NCI-H1092 treated with DMSO at 0.1 percent for 48 hours (cell line): ENCODE results near the gene OSBPL9.

Experiments used
- DNase-seq: peaks from one replicate; lab custom pipeline; 2025; lab: John Stamatoyannopoulos, UW

The OSBPL9 gene, protein sequence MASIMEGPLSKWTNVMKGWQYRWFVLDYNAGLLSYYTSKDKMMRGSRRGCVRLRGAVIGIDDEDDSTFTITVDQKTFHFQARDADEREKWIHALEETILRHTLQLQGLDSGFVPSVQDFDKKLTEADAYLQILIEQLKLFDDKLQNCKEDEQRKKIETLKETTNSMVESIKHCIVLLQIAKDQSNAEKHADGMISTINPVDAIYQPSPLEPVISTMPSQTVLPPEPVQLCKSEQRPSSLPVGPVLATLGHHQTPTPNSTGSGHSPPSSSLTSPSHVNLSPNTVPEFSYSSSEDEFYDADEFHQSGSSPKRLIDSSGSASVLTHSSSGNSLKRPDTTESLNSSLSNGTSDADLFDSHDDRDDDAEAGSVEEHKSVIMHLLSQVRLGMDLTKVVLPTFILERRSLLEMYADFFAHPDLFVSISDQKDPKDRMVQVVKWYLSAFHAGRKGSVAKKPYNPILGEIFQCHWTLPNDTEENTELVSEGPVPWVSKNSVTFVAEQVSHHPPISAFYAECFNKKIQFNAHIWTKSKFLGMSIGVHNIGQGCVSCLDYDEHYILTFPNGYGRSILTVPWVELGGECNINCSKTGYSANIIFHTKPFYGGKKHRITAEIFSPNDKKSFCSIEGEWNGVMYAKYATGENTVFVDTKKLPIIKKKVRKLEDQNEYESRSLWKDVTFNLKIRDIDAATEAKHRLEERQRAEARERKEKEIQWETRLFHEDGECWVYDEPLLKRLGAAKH

DNA sequence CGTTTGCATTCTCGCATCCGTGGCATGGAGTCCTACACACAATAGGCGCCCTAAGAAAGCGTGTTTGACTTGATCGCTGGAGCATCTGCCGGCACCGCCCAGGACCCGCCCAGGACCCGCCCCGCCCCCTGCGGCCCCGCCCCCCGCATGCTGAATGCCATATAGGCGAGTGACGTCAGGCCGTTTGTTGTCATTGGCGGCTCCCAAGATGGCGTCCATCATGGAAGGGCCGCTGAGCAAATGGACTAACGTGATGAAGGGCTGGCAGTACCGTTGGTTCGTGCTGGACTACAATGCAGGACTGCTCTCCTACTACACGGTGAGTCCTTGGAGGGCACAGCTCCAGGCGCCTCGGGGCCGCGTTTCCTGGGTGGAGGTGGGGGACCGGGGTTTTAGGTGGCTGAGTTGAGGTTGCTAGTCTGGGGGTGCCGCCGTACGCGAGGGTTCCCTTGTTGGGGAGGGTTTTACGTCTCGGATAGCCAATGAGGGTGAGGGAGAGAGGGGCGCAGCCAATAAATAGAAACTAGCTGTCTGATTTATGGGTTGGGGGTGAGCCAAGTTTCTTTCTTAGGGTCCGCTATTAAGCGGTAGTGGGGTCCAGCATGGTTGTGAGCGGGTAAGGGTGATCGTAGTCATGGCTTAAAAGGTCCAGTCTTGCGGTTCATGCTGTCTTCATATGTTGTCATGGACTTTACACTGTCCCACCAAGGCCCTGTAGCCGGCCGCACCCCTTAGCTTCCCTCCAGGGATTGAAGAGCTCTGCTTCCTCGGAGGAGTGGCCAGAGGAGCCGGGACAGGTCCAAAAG, at the start of gene OSBPL9:
OSBPL9 (plus strand) TSS at position 190 of the 806 bp plus-strand sequence; CDS start at position 209, 19 bp downstream.
- peak; percentile 86 for DNase-seq

DNA sequence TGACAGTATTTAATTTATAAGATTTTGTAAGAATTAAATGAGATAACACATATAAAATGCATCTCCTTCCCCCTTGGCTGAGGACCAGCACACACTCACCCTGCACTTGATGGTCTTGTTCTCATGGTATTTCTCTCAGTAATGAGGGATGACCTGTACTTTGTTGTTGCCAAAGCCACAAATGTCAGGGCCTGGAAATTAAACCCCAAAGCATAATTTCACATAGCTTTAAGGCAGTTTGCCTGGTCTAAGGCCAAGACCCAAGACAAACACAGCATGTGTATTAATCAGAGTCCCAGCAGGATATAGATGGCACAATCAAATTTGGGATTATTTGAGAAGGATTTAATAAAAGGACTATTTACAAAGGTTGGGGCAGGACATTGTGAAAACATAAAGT, 49.2 kb upstream of the OSBPL9 start:
- DNase-seq = no peak

DNA sequence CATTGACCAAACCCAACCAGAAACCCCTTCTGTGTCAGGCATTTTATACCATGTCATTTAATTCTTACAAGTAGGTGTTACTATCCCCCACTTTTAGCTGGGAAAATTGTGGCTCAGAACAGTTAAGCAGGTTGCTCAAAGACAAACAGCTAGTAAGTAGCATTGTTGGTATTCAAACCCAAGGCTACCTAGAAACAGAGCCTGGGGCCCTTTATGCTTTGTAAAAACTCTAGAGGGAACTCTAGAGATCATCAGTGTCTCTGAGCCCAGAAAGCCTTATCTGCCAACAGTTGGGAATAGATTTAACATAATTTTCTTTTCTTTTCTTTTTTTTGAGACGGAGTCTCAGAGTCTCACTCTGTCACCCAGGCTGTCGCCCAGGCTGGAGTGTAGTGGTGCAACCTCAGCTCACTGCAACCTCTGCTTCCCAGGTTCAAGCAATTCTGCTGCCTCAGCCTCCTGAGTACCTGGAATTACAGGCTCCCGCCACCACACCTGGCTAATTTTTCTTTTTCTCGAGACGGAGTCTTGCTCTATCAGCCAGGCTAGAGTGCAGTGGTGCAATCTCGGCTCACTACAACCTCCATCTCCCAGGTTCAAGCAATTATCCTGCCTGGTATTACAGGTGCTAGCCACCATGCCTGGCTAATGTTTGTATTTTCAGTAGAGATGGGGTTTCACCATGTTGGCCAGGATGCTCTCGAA, 48.5 kb upstream of the OSBPL9 start:
- DNase-seq = no peak

DNA sequence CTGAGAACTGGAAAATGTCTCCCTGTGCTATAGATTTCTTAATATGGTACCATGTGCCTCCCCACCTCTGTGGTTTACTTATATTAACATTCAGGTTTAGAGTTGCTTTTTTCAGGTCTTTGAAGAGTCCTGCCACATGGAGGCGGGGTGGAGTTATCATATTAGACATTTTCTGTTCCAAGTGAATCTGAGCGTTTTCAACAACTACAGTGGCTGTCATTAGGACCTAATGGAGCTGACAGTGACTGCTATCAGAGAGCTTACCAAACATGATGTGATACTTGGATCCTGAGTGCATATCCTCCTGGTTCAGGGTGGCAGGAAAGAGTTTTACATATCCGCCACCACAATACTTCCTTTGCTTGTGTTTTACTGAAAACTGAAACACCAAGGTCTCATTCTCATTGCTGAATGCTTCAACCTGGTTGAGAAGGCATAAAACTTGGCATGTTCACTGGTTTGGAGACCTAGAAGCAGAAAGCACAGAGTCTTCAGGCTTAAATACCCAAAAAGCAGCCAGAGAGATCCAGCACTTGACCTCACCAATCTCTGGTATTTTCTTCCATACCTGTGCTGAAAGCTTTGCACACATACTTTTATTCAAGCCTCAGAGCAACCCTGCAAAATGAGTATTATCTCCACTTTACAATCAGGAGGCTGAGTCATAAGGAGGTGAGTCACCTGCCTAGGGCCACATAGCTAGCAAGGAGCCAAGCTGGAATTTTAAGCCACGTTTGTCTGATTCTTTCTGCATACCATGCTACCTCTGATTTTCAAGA, 47.4 kb upstream of the OSBPL9 start:
- no peak for DNase-seq

DNA sequence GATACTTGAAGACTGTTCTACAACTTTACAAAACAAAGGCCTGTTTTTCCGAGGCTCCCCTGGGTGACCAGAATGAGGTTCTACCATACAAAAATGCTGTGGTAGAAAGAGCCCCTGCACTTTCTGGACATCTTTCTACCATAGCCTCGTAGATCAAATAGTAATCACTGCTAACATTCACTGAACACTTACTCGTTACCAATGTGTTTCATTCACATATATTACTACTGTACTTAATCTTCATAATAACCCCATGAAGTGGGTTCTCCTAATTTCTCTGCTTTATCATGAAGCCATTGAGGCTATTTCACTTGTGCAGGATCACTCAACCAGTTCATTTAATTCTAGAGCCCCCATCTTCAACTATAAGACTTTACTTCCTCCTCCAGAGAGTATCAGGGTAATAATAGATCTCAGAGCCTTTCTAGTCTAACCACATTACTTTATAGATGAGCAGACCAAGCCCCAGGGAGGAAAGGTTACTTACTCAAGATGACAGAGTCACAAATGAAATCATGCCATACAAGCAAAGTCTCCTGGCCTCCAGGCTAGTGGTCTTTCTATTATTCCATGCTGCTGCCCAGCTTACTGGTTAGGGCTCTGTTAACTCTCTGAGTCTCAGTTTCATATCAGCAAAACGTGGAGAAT, 46.7 kb upstream of the OSBPL9 start:
- no peak for DNase-seq

DNA sequence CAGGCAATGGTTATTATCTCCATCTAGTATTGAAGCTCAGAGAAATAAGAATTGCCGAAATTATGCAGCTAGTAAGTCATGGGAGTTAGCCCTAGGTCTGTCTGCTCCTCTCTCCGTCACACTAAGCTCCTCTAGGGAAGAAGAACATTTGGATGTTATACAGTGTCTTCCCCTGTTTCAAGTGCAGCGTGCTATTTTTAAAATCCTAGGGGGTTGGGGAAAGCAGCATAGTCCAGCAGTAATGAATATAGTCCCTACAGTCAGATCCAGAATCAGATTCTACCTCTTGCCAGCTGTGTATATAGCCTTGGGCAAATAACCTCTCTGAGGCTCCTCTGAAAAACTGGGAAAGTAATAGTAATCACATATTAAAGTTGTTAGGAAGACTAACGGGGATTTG, 44.5 kb upstream of the OSBPL9 start:
- DNase-seq = no peak

DNA sequence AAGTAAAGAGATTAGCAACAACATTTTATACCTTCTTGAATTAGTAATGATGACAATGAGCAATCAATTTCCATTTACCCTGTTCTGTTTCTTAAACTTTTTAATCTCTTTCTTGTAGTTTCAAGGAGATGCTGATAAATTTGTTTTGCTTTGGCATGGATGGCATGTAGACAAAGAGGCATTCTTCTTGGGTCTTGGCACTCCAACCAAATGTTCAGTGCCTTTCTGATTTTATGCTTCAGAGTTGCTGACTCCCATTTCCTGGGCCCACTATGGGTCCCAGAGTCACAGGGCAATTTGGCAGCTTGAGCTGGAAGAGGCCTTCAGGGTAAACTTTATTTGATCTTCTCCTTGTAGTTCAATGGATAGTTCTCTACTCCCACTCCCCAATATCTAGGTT, 42.1 kb upstream of the OSBPL9 start:
- no peak for DNase-seq

DNA sequence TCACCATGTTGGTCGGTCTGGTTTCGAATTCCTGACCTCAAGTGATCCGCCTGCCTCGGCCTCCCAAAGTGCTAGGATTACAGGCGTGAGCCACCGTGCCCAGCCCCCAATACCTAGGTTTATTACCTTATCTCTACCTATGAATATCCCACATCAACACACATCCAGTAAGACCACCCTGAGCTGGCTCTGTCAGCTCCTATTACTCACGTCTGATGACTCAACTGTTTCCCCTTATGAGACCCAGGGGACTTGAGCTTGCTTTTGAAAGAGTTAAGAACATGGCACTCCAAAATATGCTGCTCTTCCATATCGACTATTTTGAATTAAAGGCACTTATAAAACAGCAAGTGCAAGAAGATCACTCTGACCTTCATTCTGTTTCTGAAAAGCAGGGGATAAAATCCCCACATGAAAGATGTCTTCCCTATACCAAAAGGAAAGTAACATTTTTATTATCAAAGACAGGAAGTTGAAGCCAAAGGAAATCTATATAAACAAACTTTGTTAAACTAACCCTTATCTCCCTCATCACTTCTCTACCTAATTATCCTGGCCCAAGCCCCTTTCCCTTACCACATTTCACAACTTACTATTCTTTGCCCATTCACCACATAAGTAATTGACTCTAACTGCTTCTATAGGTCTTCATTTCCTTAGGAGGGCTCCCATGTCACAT, 41.3 kb upstream of the OSBPL9 start:
- no peak for DNase-seq

DNA sequence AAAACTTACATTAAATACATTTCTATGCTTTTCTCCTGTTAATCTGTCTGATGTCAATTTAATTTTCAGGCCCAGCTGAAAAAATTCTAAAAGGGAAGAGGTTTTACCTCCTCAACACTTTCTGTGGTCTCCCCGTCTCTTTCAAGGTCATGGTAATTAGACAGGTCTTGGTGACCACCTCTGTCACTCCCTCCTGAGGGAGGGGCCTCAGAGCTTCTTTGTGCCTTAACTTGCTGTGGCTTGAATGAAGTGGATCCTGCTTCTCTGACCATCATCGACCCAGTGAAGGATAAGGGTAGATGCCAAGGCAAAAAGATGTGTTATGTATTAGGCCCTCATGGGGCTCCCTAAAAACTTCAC, 40.8 kb upstream of the OSBPL9 start:
- DNase-seq = no peak

DNA sequence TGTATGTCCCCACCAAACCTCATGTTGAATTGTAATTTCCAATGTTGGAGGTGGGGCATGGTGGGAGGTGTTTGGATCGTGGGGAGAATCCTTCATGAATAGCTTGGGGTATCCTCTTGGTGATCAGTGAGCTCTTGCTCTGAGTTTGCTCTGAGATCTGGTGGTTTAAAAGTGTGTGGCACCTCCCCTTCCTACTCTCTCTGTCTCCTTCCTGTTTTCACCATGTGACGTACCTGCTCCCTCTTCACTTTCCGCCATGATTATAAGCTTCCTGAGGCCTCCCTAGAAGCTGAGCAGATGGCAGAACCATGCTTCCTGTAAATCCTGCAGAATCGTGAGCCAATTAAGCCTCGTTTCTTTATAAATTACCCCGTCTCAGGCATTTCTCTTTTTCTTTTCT, 40.0 kb upstream of the OSBPL9 start:
- no peak for DNase-seq

DNA sequence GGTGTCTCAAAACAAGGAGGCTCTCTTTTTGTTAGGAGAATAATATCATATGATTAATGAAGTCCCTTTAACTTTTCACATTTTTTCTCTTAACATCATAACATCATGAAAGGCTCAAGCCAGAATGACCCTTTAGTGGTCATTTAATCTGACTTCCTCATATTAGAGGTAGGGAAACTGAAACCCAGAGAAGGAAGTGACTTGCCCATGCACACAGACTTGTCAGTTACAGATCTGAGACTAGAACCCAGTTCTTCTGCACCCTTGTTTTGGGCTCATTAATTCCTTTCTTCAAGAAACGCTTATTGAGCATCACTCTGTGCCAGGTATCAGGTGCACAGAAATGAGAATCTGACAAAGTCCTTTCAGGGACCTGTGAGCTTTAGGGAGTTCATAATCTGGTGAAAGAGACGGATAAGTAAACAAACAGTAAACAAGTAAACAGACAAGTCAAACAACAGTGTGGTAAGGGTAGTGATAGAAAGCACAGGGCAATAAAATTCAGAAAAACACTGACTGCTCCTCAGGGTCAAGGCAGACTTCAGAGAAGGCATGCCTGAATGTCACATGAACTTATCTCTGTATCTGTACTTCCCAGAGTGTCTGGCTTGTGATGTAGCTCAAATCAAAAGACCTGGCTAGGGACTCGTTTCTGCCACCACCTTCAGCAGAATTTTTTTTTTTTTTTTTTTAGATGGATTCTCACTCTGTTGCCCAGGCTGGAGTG, 38.3 kb upstream of the OSBPL9 start:
- no peak for DNase-seq

DNA sequence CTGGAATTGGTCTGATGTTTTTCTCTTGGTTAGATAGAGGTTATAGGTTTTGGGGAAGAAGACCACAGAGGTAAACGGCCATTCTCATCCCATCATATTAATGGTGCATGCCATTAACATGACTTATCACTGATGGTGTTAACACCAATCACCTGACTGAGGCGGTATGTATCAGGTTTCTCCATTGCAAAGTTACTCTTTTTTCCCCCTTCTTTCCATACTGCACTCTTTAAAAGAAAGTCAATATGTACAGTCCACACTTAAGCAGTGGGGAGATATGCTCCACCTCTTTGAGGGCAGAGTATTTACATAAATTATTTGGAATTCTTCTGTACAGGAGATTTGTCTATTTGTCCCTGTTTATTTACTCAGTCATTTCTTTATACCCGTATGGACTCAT, 35.7 kb upstream of the OSBPL9 start:
- DNase-seq = no peak

DNA sequence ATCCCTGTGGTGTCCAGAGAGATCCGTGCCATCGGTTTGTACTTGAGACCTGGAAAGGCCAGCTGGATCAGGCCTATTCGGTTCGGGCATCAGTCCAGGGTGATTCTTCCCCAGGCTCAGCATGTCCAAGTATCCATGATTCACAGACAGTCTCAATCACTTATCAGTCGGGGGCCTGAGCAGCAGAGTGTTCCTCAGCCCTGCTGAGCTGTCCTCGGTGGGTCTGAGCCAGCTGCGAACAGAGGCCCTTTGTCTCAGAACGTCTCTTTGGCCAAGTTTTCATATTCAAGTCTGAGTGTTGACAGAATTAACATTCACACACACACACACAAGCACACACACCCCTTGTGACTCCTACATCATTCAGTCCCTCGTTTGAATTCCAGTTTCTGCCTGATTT, 33.4 kb upstream of the OSBPL9 start:
- no peak for DNase-seq

DNA sequence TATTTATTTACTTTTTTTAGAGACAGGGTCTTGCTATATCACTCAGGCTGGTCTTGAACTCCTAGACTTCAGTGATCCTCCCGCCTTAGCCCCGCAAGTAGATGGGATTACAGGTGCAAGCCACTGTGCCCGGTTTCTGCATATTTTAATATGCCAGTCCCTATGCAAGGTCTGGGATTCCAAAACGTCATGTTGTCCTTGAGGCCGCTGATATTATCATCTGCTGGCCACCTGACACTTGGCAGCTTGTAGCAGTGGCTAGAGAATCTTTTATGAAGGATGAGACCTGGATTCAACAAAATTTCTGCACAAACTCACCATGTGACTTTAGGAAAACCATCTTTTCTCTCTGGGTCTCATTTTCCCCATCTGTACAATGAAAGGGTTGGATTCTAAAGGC, 32.9 kb upstream of the OSBPL9 start:
- no peak for DNase-seq

DNA sequence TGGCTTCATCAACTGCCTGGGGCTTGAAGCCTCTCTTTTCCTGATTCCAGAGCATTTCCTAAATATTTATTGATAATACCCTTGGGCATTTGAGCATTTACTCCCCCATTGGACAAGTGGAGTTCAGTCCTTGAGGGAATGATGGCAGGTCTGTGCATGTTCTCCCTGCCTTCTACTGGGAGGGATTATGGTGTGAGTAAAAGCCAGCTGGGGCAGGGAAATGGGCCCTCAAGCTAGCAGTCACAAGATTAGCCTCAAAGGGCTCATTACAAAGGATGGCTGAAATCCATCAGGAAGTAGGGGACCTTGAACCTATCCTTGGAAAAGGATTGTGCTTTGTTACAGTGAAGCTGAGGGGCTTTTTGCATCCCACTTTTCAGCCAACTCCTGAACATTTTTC, 24.2 kb upstream of the OSBPL9 start:
- no peak for DNase-seq

DNA sequence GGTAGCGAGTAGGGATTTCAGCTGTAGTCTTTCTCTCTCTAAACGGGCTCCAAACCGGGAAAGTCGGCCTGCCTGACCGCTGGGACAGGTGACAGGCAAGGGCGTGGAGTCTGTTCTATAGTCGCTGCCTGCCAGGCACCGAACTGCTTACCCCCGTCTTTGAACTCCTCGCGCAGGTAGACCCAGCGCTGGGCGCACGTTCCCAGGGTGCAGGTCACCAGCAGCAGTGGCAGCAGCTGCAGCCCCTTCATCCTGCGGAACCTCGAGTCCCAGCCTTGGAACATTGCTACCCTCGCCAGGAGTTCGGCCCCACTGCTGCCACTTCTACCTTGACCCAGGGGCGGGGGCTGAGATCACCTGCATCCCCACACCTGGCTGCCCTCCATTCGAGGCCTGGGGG, 22.2 kb upstream of the OSBPL9 start:
- no peak for DNase-seq

DNA sequence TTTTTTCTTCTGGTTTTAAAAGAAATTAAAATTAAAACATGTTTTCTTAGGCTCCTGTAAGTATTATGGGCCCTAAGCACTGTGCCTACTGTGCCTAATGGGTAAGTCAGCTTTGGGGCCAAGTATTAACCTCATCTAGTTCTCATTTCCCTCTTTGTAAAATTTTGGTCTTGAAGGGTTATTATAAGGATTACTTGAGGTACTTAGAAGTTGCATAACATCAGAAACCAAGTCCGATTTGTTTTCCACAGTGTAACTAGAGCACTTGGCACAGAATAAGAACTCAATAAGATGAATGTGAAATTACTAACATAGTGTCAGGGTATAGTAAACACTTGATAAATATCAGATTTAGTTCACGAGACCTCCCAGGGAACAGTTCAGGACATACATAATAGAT, 16.4 kb upstream of the OSBPL9 start:
- no peak for DNase-seq

DNA sequence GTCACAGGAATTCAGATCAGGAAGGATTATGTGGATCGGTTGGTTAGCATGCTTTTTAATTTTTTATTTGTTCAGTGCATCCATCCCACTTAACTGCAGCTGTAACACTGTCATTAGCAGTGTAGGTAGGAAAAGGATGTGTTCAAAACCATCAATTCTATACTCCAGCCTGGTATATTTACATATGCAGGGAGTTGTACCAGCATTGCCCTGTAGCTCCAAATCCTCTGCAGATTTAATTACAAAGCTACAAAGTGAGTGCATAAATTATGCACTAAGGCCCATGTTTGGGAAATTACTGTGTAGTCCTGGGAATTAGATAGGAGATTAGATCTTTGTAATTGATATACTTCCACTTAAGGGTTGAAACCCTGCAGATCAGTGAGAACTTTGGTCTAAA, 15.9 kb upstream of the OSBPL9 start:
- no peak for DNase-seq

DNA sequence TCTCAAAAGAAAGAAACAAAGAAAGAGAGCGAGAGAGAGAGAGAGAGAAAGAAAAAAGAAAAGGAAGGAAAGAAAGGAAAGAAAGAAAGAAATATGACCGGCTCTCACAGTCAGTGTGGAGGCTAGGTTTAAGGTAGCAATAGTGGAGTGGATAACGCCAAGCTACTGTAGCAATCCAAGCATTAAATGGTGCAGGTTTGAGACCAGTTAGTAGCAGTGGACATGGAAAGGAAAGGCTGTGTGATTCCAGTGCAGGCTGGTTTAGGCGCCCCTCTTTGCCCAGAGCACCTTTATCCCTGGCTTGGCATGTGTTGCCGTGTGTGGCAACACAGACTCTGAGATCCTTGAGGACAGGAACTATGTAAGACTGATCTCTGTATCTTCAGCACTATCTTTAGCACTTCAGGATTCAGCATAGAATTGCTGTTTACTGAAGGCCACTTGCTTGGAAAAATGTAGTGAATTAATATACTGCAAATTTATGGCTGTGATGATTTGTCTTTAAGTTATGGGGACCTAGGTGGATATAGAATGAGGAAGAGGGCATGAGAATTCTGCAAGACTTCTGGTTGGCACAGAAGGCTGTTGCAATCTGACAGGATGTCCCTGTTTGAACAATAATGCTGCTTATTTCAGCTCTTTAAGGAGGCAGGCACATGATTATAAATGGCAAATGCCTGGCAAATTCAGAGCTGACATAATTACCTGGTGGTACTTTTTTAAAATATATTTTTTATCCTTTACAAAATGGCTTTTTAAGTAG, 10.8 kb upstream of the OSBPL9 start:
- DNase-seq = no peak
